Measurements from ENCODE around the gene TTC39A. TPM values are rescaled to one million over a fixed set of nuclear protein-coding genes. Genes with fewer than 3 reads are reported as not detected.

TTC39A gene
- total and polyA plus RNA-seq, 8 donors = 10.5 to 28.4 (median 16.0) TPM

DNA sequence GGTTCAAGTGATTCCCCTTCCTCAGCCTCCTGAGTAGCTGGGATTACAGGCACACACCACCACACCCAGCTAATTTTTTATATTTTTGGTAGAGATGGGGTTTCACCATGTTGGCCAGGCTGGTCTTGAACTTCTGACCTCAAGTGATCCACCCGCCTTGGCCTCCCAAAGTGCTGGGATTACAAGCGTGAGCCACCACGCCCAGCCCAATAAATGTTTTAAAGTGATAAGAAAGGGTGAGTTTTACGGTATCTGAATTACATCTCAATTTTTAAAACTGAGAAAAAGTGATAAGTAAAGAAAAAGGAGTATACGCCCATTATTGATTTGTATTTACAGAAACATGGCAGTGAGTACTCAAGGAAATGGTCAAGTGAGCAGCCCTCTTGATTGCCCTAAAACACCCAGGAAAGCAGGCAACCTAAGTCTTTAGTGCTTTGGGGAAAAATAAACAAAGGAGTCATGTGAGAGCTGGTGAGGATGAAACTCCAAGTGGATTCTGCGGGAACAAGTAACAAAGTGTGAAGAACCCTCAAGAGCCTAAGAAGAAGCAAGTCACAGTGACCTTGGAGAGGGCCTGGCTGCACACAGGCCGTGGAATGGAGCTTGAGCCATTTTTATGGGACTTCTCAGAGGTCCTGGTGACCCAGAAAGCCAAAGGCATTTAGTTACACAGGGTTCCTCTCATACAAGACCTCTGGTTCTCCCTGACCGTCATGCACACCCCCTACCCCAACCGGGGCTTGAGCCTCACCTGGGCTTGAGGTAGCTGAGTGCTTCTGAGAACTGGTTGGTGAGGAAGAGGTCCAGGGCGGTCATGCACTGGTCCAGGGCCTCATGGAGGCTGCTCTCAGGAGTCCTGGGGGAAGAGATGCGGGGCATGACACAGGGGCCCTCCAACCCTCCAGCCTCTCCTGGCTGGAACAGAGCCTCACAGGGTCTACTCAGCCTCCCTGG, 9.1 kb downstream of the TTC39A start:
- Histone ChIP-seq H3K27me3 (no peaks in the 10 kb centered on the region), H3K36me3 (no peaks in the 10 kb centered on the region), H3K4me3 (no peak overlapping the region), H3K4me1 (peaks cover 8 to 12% (median 9%) of the 10 kb centered on the region in 3 donors), H3K27ac (no peak overlapping the region), H3K9me3 (no peaks in the 10 kb centered on the region)
- intact Hi-C loops (cut with DNase I) = no loop called here
- TF ChIP-seq, protein P1, sequence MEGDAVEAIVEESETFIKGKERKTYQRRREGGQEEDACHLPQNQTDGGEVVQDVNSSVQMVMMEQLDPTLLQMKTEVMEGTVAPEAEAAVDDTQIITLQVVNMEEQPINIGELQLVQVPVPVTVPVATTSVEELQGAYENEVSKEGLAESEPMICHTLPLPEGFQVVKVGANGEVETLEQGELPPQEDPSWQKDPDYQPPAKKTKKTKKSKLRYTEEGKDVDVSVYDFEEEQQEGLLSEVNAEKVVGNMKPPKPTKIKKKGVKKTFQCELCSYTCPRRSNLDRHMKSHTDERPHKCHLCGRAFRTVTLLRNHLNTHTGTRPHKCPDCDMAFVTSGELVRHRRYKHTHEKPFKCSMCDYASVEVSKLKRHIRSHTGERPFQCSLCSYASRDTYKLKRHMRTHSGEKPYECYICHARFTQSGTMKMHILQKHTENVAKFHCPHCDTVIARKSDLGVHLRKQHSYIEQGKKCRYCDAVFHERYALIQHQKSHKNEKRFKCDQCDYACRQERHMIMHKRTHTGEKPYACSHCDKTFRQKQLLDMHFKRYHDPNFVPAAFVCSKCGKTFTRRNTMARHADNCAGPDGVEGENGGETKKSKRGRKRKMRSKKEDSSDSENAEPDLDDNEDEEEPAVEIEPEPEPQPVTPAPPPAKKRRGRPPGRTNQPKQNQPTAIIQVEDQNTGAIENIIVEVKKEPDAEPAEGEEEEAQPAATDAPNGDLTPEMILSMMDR (IDR thresholded peaks at IDR 0.05) = no peak
- DNase-seq (no peak), ATAC-seq (no peak), FAIRE-seq (no peak)
- 96 to 97% methylated on average over 11 of the region's 11 CpGs for WGBS, 2 donors

DNA sequence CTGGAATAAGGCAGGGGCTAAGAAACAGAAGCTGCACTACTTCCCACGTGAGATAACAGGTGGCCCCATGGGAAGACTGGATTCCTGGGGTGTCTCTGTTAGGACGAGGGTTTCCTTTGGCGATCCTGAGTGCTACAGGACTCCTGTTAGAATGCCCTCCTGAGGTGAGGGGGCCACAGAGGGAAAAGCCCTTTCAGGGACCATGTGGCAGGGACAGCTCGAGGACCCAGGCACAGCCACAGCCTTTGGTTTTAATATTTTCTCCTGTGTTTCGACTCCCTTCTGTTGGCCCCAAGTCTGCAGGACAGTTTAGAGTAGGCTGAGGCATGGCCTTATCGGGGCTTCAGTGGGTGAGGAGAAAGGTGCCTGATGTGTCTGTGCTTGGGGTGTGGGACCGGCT, 12.6 kb downstream of the TTC39A start:
- 90 to 94% methylated on average over 7 of the region's 7 CpGs for WGBS, 2 donors
- H3K27me3 ChIP-seq = no peaks in the 10 kb centered on the region
- no peak for ATAC-seq
- H3K4me3 ChIP-seq = no peak overlapping the region
- TF ChIP-seq, protein P1 (IDR thresholded peaks at IDR 0.05) = no peak
- H3K4me1 ChIP-seq = peaks cover 8 to 37% (median 27%) of the 10 kb centered on the region in 3 donors
- no peaks in the 10 kb centered on the region for H3K36me3 ChIP-seq
- intact Hi-C loops (cut with DNase I) = no loop called here
- H3K9me3 ChIP-seq = no peaks in the 10 kb centered on the region
- no peak for FAIRE-seq
- DNase-seq = no peak
- no peak overlapping the region for H3K27ac ChIP-seq

DNA sequence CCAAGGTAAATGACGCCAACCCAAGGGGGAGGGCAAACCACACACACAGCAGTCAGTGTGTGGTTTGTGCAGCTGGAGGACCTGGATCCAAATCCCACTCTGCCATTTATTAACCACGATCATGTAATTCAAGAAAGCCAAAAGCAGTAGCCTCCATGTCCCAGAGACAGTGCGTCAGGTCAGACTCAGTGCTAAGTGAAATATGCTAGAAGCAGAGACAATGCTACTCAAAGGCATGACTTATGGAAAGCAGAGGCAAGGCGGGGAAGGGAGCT, 13.6 kb downstream of the TTC39A start:
- H3K27ac ChIP-seq = peak overlapping the region in 3 of 4 donors; percentile 29 to 90 (median 86)
- ATAC-seq = peak; percentile 8 to 50 (median 30)
- no peak for FAIRE-seq

DNA sequence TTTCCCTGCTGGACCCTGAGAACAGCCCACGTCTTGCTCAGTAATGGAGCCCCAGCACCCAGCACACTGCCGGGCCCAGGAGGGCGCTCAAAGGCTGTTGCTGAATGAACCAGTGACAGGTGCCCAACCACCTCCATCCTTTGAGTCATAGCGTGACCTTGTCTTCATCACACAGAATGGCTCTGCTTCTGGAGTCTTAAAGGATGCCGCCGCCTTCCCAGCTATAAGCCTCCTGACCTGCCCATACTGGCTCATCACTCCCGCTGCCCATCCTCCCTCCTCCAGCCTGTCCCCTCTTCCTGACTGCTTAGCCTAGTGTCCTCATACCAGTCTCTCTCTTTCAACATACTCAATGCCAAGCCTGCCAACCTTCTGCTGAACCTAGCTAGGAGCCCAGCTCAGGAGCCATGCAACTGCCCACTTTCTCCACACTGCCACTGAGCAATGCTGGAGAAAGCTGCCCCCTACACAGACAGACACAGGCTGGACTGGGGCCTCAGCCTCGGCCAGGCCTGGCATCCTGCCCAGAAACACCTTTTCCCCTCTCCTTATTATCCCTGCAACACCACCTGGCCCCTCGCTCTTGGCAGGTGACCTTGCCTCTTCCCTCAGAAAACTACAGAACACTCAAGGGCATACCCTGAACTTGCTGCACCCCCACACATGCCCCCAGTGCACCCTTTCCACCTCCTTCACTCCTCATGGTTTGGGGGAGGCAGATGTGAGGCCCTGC, 14.1 kb downstream of the TTC39A start:
- intact Hi-C loops (cut with DNase I) = no loop called here
- TF ChIP-seq, protein P1 (IDR thresholded peaks at IDR 0.05) = no peak
- WGBS, 2 donors = 76 to 78% methylated on average over 9 of the region's 9 CpGs
- no peak for FAIRE-seq
- peak in 2 of 6 donors; percentile 48 to 65 for DNase-seq
- Histone ChIP-seq H3K9me3 (no peaks in the 10 kb centered on the region), H3K4me3 (no peak overlapping the region), H3K27me3 (no peaks in the 10 kb centered on the region), H3K4me1 (peaks cover 8 to 37% (median 27%) of the 10 kb centered on the region in 3 donors), H3K36me3 (peaks cover 0 to 7% (median 0%) of the 10 kb centered on the region in 3 donors), H3K27ac (peak overlapping the region in 3 of 4 donors; percentile 29 to 90 (median 86))
- peak; percentile 1 to 45 (median 12) for ATAC-seq

More for the DNA sequence above, 13.6 kb downstream of the TTC39A start:
- Histone ChIP-seq H3K36me3 (peaks cover 0 to 4% (median 0%) of the 10 kb centered on the region in 3 donors), H3K27me3 (no peaks in the 10 kb centered on the region), H3K9me3 (no peaks in the 10 kb centered on the region), H3K4me1 (peaks cover 8 to 37% (median 27%) of the 10 kb centered on the region in 3 donors), H3K4me3 (no peak overlapping the region)
- WGBS, 2 donors = 43% methylated on average over 4 of the region's 4 CpGs
- intact Hi-C loops (cut with DNase I) = no loop called here
- DNase-seq = no peak
- TF ChIP-seq, protein P1 (IDR thresholded peaks at IDR 0.05) = no peak

All from pancreas (tissue), 10 donors.